ENCODE measurements around the gene DPEP3.
A peak's percentile ranks its signal among the peaks of the same experiment; 100 is the strongest.
"Not testable (repeated sequence)": the region's sequence is repeated elsewhere in the genome, so short reads cannot be mapped to it uniquely, and the experiment has no call there.

The DPEP3 gene

DNA sequence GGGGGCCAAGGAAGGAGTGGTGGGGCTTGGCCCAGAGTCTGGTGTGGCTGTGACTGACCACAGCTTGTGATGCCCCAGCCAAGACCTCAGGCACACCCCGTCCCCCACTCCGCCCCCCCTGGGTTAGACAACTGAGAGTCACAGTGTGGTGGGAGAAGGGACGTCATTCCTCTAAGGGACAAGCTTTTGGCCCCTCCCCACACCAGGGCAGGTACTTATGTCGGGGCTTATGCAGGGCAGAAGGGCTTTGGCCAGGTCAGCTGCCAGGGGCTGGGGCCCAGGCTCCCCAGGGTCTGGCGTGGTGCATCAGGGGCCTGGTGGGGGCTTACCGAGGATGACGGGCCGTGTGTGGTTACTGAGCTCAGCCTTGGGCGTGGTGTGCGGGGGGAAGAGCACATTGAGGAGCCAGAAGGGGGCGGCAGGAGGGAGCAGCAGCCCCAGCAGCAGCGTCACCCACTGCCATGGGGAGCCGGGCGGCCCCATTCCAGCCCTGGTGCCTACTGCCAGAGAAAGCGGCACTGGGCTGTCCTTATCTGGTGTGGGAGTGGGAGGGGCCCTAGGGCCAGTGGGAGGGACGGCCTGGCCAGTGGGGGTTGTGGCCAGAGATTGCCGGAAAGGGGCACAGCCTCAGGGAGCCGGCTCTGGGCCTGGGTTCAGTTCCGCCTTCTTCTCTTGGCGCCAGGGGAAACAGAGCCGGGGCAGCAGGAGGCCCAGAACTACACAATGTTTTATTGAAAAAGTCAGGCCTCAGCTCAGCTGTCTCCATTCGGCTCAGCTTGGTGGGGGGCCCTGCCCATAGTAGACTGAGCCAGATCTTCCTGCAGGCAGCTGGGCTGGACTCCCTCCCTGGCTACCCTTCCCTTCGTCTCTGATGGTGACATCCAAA, 36.4 kb downstream of the DPEP3 start, which contains the start of gene LCAT:
Gene LCAT (minus strand): TSS at position 502 of the 886 bp plus-strand sequence. CDS start 19 bp downstream, at position 483.
- no peak for DNase-seq (ENCODE audit: low read depth)

DNA sequence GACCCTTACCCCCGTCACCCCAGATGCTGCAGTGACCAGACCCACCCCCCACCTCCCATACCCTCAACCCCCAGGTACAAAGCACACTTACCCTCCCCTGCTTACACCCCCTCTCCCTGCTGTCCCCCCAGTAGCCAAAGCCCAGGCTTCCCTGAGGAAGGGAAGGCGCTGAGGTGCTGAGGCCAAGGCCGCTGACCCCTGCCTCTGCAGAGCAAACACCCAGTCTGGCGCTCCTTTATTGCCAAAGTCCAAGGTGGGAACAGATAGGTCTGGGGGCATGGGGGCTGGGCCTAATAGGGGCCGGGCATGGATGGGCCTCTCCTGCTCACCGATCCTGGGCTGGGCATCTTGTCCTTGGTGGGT, 37.1 kb downstream of the DPEP3 start:
- no peak for DNase-seq (ENCODE audit: low read depth)

DNA sequence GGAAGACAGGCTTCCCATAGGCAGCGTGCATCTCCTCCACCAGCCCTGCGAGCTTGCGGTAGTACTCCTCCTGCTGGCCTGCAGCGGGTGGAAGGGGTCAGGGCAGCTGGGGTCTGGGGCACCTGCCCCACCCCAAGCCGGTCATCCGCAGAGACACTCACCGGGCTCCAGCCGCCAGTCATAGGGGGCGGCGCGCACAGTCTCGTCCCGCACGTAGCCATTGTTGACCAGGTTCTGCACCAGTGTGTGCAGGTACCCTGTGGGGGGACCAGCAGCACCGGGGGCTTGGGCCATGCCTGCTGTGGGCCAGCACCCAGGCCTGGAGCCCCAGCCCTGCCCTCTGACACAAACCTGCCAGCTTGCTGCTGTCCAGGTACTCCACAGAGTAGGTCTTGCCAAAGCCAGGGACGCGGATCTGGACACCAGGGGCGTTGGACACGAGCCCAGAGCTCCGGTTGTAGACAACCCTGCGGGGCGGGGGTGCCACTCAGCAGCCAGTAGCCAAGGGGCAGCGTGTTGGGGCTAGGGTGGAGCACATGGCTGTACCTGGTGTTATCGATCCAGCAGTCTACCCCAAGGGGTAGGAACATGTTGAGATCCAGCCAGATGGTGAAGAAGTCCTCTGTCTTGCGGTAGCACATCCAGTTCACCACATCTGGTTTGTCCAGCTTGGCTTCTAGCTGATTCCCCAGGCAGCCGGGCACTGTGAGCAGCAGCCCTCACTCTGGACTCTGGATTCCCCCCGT, 37.6 kb downstream of the DPEP3 start:
- no peak for DNase-seq (ENCODE audit: low read depth)

DNA sequence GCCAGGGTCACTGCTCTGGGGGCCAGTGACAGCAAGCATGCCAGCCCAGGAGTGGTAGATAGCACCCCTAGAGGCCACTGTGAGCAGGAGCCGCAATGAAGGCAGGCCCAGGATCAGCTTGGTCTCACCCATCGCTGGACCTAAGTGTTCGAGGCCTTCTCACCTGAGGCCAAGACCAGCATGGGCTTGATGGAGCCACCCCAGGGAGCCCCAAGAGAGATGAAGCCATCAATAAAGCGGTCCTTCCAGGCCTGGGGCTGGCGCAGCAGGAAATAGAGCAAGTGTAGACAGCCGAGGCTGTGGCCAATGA, 38.1 kb downstream of the DPEP3 start:
- peak; percentile 30 for DNase-seq (ENCODE audit: low read depth)

DNA sequence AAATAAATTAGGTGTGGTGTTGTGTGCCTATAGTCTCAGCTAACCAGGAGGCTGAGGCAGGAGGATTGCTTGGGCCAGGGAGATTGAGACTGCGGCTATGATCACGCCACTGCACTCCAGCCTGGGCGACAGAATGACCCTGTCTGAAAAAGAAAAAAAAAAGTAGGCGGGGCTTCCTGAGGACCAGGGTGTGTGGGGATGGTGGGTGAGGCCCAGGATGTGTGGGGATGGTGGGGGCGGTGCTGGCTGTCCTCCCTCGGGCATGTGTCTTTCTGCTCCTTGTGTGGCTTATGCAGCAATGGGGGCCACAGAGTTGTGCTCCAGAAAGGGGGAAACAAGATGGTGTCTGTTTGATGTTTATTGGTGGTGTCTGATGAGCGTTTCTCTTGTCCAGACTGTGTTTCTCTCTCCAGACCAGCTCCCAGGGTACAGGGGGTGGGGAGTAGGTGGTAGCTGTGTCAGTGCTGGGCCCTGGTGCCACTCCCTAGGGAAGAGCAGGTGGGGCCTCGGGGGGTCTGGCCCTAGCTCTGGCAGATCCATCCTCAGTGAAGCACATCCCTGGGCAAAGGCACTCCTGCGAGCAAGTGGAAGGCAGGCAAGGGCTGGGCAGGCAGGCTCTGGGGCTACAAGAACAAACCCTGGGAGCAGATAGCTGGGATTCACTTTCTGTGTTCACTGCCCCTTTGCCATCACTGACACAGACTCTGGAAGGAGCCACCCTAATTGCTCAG, 38.7 kb downstream of the DPEP3 start:
- DNase-seq (ENCODE audit: low read depth): no peak

DNA sequence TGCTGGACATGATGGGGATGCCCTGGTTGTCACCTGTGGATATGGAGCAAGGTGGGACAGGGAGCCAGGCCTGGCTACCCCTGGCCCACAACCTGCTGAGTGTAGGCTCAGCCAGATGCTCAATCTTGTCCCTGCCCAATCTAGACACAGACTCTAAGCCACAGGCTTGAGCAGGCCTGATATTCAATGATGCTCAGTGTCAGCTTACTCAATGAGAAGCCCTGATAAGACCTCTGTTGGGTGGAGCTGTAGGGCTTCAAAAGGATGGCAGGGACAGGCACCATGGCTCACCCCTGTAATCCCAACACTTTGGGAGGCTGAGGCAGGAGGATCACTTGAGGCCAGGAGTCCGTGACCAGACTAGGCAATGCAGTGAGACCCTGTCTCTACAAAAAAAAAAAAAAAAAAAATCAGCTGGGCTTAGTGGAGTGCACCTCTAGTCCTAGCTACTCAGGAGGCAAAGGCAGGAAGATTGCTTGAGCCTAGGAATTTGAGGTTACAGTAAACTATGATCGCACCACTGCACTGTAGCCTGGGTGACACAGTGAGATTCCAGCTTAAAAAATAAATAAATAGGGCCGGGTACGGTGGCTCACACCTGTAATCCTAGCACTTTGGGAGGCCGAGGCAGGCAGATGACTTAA, 39.7 kb downstream of the DPEP3 start:
- DNase-seq (ENCODE audit: low read depth): no peak

DNA sequence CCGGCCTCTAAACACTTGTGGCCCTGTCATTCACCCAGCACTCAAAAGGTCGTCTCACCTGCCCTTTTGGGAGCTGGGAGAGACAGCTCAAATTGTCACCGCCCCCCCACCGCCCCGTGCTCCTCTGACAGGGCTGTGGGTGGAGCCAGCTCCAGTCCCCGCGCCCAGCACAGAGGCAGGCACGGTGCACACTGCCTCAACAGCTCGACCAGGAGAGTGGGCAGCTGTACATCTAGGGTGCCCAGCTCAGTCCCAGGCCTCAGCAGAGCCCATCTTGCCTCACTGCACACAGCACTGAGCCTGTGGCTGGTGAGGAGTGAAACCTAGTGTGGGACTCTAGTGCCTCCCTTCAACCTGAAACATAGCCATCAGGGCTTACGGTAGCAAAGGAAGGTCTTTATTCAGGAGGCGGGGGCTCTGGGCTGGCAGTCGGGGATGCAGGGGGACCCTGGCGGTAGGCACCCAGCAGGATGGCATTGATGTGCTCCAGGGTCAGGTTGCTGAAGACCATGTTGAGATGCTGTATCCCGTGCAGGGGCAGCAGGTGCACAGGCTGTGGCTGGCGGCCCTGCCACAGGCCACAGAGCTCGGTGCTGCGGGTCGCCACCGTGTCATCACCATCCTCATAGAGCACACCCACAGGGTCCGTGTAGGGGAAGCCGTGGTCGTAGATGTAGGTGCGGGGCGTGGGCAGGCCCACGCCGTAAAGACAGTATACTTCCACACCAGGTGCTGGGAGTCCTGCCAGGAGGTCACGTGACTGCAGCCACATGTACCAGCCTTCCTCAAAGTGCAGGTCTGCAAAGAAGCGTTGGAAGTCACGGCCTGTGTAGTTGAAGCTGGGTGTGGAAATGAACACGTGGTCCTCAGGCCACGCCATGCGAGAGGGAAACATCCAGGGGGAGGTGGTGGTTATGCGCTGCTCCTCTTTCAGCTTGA, 40.5 kb downstream of the DPEP3 start:
- peak; percentile 49 for DNase-seq (ENCODE audit: low read depth)

DNA sequence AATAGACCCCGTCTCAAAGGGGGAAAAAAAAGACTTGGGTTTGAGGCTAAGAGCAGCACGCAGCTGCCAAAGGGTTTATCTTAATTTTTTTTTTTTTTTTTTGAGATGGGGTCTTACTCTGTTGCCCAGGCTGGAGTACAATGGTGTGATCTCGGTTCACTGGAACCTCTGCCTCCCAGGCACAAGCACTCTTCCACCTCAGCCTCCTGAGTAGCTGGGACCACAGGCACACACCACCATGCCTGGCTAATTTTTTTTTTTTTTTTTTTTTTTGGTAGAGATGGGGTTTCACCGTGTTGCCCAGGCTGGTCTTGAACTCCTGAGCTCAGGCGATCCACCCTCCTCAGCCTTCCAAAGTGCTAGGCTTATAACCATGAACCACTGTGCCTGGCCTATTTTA, 42.6 kb downstream of the DPEP3 start:
- not testable (repeated sequence) for DNase-seq (ENCODE audit: low read depth)

DNA sequence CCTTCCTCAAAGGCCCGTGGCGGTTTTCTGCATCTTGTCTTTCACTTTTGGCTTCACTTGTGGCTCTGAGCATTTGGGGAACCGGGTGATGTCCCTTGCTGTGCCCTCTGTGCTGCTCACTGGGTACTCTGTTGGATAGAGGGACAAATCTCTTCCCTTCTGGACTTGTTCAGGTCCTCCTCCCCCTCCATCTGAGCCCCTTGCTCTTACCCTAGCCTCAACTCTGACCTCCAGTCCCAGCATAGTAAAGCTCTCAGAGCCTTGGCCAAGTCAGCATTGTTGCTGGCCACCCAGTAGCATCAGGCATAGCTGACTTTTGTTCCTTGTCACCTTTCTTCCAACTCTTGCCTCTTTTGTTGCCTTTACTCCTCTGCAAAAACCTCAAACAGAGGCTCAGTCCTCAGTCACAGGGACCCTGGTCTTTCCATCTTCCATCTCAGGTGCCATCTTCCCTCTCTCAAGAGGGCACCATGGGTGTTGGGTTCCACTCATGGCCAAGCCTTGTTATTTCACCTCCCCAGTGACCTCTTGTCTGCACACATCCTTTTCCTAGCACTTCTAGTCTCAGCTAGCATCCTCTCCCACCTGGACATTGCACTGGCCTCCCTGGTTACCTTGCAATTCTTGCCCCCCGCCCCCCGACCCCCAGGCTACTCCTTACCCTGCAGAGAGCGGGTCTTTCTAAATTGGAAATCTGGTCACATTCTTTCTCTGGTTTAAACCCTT, 43.3 kb downstream of the DPEP3 start:
- no peak for DNase-seq (ENCODE audit: low read depth)

DNA sequence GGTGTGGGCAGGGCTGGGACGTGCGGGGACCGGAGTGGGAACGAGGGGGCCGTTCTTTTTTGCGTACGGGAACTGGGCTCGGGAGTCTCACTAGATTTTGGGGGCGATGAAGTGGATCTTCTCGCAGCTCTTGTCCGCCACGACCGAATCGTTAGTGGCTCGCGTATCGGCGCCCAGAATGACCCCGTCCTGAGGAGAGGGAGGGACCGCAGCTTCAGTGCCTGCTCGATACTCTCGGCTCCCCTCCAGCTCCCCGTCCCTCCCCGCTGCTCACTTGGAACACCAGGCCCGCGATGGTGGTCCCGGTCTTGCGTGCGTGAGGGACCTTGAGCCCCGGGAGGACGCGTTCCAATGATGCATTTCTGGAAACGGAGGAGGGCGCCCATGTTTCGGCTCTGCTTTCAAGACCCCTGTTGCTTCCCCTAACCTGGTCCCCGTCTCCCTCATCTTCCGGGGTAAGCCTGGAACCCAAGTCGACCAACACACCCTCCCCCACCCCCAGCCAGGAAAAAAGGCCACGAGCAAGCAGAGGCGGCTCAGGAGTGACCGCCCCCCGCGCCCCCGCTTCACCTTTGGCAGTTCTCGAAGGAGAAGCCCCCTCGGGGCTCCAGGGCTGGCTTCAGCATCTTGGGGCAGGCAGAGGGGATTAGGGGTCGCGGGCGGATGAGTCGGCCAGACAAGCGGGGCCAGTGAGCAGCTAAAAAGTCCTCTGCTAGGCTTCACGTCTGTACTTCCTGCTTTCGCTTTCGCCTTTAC, 44.0 kb downstream of the DPEP3 start, which contains the start of gene PSMB10:
Gene PSMB10 (minus strand): TSS at position 727 of the 756 bp plus-strand sequence. CDS start 101 bp downstream, at position 626.
- peak; percentile 62 for DNase-seq (ENCODE audit: low read depth)

DNA sequence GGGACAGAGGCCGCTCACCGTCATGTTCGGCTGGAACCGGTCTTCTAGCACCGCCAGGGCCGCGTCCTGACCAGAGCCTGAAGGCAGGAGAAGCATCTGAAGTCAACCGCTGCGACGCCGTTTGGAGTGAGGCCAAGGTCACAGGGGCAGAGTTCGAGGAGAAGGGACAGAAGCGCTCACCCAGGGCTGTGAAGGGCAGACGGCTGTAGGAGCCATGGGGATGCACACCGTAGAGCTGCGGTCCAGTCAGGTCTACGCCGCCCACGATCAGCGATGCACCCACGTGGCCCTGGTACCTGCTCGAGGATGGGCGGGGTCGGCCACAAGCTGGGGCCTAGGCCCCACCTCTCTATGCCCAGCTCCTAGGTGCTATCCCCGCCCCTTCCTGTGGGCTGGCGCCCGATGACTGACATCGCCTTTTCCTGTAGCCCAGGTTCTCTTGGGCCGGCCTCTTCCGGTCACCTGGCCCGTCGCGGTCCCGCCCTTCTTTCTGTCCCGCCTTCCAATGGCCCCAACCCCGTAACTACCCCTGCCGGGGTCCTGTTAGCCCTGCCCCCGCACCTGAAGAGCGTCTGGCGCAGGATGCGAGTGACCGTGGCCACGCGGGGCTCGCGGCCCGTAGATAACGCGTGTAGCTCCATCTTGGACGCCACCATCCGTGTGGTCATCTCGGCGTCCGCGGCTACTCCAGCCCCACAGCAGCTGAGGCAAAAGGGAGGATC, 44.7 kb downstream of the DPEP3 start:
- DNase-seq (ENCODE audit: low read depth): peak; percentile 95

DNA sequence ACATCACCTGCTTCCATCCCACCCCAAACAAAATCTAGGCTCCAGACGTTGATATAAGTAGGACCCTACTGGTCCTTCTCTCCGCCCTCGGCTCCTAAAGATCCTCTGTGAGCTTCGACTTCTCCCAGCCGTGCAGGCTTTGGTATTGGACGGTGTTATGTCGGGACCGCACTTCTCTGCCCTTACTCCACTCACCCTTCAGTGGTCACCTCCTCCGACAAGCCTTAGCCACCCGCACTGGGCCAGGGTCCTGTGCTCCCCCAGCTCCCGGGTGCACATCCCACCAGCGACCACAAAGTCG, 45.2 kb downstream of the DPEP3 start:
- DNase-seq (ENCODE audit: low read depth): no peak

DNA sequence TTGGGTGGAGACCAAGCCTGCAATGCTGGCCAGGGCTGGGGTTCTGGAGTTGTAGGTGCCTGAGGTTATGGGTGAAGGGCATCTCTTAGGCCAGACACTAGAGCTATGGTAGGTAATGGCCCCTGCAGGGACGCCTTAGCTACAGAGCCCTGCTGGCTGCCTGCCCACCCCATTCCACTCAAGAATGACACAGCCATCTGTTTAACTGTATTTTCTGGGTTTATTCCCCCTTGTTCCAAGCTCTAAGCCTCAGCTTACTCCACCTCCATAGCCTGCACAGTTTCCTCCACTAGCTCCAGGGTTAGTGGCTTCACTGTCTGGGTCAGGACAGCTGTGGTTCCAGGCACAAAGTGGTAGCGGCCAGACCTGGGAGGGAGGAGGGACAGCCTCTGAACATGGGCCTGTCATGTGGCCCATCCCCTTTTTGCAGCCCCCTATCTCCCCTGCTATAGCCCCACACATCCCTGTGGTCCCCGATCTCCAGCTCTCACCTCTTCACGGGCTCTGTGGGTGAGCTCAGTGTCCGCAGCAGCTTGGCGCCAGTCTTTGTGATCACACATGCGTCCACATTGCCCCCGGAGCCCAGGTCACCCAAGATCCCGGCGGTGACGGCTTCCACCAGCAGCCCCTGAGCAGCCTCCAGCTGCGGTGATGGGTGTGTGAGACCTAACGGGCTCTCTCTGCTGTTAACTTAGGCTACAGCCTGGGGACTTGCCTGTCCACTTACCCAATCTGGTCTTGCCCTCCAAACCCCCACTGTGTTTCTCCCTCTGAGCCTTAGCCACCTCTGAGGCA, 45.8 kb downstream of the DPEP3 start:
- DNase-seq (ENCODE audit: low read depth): no peak

DNA sequence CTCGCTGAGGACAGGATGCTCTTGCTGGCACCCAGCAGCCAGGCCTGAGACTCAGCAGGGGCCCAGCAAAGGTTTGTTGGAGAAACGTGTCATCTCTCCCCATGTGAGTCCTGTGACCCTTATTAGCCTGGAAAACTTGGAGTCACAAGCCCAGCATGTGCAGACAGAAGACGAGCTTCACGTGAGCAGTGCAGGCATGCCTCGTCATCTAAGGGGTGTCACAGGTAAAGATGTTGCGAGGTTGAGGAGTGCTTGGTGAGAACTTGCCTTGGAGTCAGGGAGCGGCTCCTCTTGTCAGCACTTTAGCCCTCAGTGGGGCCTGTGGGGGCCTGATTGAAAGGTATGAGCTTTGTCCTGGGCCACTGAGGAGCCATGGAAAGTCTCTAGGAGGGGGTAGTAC, 46.5 kb downstream of the DPEP3 start:
- no peak for DNase-seq (ENCODE audit: low read depth)

DNA sequence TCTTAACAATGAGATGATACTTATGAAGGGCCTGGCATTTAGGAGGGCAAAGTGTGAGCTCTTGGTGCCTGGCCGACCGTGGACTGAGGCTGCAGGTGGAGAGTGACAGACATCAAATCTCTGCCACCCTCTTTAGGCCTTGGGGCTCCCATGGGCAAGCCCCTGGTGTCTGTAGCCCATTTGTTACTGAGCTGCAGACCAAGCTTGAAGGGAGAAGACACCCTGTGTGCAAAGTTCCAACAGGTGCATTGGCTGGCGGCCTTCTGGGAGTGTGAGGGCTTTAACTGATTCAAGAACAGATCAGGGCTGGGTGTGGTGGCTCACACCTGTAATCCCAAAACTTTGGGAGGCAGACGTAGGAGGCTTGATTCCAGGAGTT, 47.8 kb downstream of the DPEP3 start:
- DNase-seq (ENCODE audit: low read depth): no peak

DNA sequence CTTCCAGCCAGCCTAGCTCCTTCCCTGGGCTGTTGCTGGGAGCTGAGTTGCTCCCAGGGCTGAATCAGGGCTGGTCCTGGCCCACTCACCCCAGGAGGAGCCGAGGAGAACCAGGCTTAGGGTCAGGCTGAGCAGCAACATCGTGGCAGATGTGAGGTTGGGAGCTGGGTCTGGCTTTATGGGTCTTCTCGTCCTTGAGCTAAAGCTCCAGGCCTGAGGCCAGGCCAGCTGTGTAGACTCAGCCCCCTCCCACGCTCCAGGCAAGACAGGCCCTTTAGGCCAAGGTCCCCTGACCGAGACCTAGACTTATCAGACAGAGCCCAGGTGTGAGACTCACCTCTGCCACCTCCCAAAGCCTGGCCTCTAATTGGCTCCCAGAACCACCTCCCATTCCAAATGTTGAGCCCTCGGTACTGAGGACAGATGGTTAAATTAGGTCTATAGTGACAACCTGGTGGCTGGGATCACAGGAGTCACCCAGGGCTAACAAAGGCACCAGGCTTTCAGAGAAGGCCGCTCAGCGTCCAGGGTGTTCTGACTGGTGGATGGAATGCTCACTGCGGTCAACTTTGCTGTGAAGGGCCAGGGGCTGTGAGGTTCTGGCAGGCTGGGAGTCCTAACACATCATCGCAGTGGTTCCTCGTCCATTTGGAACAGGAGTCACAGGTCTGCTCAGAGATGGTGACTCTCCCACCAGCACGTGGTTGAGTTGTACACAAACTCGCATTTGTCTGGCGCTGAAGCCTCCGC, 48.4 kb downstream of the DPEP3 start, which contains the start of gene CTRL:
Gene CTRL (minus strand): TSS at position 151 of the 750 bp plus-strand sequence. CDS start 10 bp downstream, at position 141.
- no peak for DNase-seq (ENCODE audit: low read depth)

DNA sequence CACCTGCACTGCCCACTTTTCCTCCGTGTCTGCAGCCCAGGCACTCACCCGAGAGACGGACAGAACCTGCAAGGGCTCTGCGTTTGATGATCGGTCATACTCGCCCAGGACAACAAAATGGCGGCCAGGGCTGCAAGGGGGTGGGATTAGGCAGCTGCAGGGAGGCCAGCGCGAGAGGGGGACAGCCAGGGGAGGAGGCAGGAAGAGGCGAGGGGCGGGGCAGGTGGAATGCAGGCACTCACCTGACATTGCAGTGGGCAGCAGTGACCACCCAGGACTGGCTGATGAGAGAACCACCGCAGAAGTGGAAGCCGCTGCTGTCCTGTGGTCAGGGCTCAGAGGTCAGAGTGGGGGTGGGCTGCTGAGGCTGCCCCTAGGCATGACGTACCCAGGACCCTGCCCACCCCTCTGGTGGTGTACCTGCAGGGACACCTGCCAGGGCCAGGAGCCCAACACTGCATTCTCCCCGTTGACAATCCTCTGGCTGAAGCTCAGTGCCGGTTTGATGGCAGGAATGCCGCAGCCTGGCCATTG, 49.6 kb downstream of the DPEP3 start:
- DNase-seq (ENCODE audit: low read depth): no peak
